Astrocyte of the cerebellum (primary cell): ENCODE results near the gene CCDC88B.
"Not testable (repeated sequence)": the region's sequence is repeated elsewhere in the genome, so short reads cannot be mapped to it uniquely, and the experiment has no call there.

Source experiments
- DNase-seq: peaks from one replicate; pipeline ENCODE4 v3.0.0-alpha.2; 2011; ENCODE audit warnings: low read depth
- H3K4me3 ChIP-seq: 2 replicates; pipeline ENCODE4 v1.5.1; 2011; ENCODE audit warnings: mild to moderate bottlenecking, low read depth, low read length, moderate library complexity
- CTCF ChIP-seq: IDR thresholded peaks from 2 replicates; pipeline ENCODE4 v1.5.1; 2012; ENCODE audit warnings: low read length, low read depth, moderate library complexity, mild to moderate bottlenecking; ENCODE audit errors: missing control alignments
- in situ Hi-C: cut with HindIII; loops from 2 replicates; pipeline ENCODE4 v1.10.0; 2017; ENCODE audit warnings: low sequenced_read_pairs

Gene CCDC88B

GRCh38 chr11:64318766-64319761, 20.9 kb upstream of the CCDC88B start:
- in situ Hi-C loops, result no loop called here
- no peak for DNase-seq
- peak overlapping the region; percentile 90 for H3K4me3 ChIP-seq
- TF ChIP-seq CTCF, result no peak

DNA sequence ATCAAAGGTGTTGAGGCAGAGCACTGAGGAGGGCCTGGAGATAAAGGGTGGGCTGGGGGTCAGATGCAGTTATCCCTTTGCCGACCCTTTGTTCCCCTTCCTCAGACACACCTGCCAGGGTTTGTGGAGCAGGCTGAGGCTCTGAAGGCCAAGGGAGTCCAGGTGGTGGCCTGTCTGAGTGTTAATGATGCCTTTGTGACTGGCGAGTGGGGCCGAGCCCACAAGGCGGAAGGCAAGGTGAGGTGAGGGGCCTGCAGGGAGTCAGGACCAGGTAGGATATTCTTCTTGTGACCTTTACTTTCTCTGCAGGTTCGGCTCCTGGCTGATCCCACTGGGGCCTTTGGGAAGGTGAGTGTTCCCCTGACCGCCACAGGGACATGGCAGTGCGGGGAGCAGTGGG, 19.4 kb upstream of the CCDC88B start:
- no peak overlapping the region for H3K4me3 ChIP-seq
- in situ Hi-C loops, result loop anchor here (10.0 kb wide), 1 partner anchor 56 kb away; no protein-coding TSS in a partner anchor
- DNase-seq, result no peak
- no peak for TF ChIP-seq CTCF

- TF ChIP-seq CTCF, result no peak
- in situ Hi-C loops, result loop anchor here (10.0 kb wide), 1 partner anchor 56 kb away; no protein-coding TSS in a partner anchor
- no peak for DNase-seq
- H3K4me3 ChIP-seq, result no peak overlapping the region
These were observed 19.0 kb upstream of the CCDC88B start for GRCh38 chr11:64321026-64321425.

DNA sequence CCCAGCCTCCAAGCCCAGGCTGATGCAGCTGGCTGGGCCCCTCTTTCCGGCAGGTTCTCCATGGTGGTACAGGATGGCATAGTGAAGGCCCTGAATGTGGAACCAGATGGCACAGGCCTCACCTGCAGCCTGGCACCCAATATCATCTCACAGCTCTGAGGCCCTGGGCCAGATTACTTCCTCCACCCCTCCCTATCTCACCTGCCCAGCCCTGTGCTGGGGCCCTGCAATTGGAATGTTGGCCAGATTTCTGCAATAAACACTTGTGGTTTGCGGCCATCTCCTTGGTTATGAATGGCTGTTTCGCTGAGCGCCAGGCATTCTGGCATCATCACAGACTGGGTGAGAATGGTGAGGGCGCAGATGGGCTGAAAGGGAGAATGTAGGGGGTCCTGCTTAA, 18.5 kb upstream of the CCDC88B start:
- no peak for TF ChIP-seq CTCF
- H3K4me3 ChIP-seq, result no peak overlapping the region
- in situ Hi-C loops, result loop anchor here (10.0 kb wide), 1 partner anchor 57 kb away; no protein-coding TSS in a partner anchor
- peak; percentile 66 for DNase-seq

GRCh38 chr11:64322925-64323260, 17.1 kb upstream of the CCDC88B start:
- in situ Hi-C loops, result loop anchor here (10.0 kb wide), 1 partner anchor 58 kb away; no protein-coding TSS in a partner anchor
- DNase-seq, result no peak
- H3K4me3 ChIP-seq, result no peak overlapping the region
- TF ChIP-seq CTCF, result no peak

- DNase-seq, result no peak
- no peak overlapping the region for H3K4me3 ChIP-seq
- TF ChIP-seq CTCF, result no peak
- in situ Hi-C loops, result loop anchor here (10.0 kb wide), 1 partner anchor 59 kb away; no protein-coding TSS in a partner anchor
These were observed 16.6 kb upstream of the CCDC88B start for GRCh38 chr11:64323373-64323772.

- in situ Hi-C loops, result loop anchor here (10.0 kb wide), 1 partner anchor 59 kb away; no protein-coding TSS in a partner anchor
- not testable (repeated sequence) for H3K4me3 ChIP-seq, DNase-seq
These were observed 16.0 kb upstream of the CCDC88B start for GRCh38 chr11:64323984-64324383.
